ENCODE data around the gene ADCY10. TPM values are rescaled to one million over a fixed set of nuclear protein-coding genes. Genes with fewer than 3 reads are reported as not detected.

The ADCY10 gene
- total and polyA plus RNA-seq, 2 of the 4 experiments (the other 2 are of a cell fraction), result under 0.01 to 0.03 TPM

GRCh38 chr1:167765496-167765895, 148.4 kb downstream of the ADCY10 start:
- Histone ChIP-seq H3K56ac (ENCODE audit: extremely low read depth, insufficient read depth, low read length) (no peak overlapping the region), H2BK15ac (ENCODE audit: low read depth, low read length) (no peak overlapping the region), H2BK5ac (ENCODE audit: low read depth, low read length, poor library complexity, severe bottlenecking) (no peak overlapping the region), H3K79me1 (ENCODE audit: low read depth in 1 of 2, low read length in 2 of 2) (peaks cover 43 to 82% of the 10 kb centered on the region in 2 experiments), H4K91ac (ENCODE audit: insufficient read depth, low read depth, low read length) (no peak overlapping the region), H2BK120ac (ENCODE audit: low read depth, low read length) (no peak overlapping the region), H3K9me1 (ENCODE audit: insufficient read depth, low read length) (peaks cover 11% of the 10 kb centered on the region), H2AFZ (replicated peaks; ENCODE audit: low read length, poor library complexity) (no peak overlapping the region), H4K20me1 (ENCODE audit: insufficient read depth, low read length) (peaks cover 63% of the 10 kb centered on the region), H3K27ac (ENCODE audit: insufficient read depth, low read length) (no peak overlapping the region), H3K4me1 (ENCODE audit: control insufficient read depth, insufficient read depth, low read length) (peaks cover 7% of the 10 kb centered on the region), H3K36me3 (ENCODE audit: control insufficient read depth, insufficient read depth, low read length) (peaks cover 20% of the 10 kb centered on the region), H2BK20ac (ENCODE audit: low read depth, low read length) (no peak overlapping the region), H3K9ac (ENCODE audit: low read depth, low read length) (no peak overlapping the region), H3K4ac (ENCODE audit: low read depth, low read length) (no peak overlapping the region), H4K8ac (ENCODE audit: low read depth in 2 of 2, low read length in 2 of 2) (no peak overlapping the region), H3K9me3 (ENCODE audit: control insufficient read depth, insufficient read depth, low read length) (no peaks in the 10 kb centered on the region), H2AK9ac (replicated peaks; ENCODE audit: low read depth, low read length, poor library complexity) (no peak overlapping the region), H3K23ac (ENCODE audit: low read depth, low read length) (no peak overlapping the region), H4K5ac (ENCODE audit: low read depth, low read length) (no peak overlapping the region), H3K27me3 (ENCODE audit: control insufficient read depth, insufficient read depth, low read length) (no peaks in the 10 kb centered on the region), H3K14ac (replicated peaks; ENCODE audit: low read depth, low read length) (no peak overlapping the region), H3K4me3 (ENCODE audit: insufficient read depth, low read depth, low read length) (no peak overlapping the region), H2AK5ac (ENCODE audit: low read depth, low read length) (no peak overlapping the region), H3K4me2 (ENCODE audit: low read depth, low read length) (no peak overlapping the region), H3K18ac (ENCODE audit: low read depth, low read length) (no peak overlapping the region)
- DNase-seq, result no peak
- WGBS, 2 experiments (ENCODE audit: extremely low coverage in 2 of 2, insufficient read length in 1 of 2), result no CpG with 5 or more reads among the region's 6 CpGs
- in situ Hi-C loops (cut with MboI; ENCODE audit: low sequenced_read_pairs), result no loop called here
- CTCF ChIA-PET, result no interaction called here
- TF ChIP-seq MAZ (IDR thresholded peaks at IDR 0.05; ENCODE audit: borderline replicate concordance, low read depth, low read length) (no peak), RAD21 (IDR thresholded peaks at IDR 0.05; ENCODE audit: low read length) (no peak), CEBPB (IDR thresholded peaks at IDR 0.05; ENCODE audit: low read depth, low read length) (no peak)
- BruUV-seq (replicated peaks), result no TSS peak
- dilution Hi-C loops (cut with HindIII; ENCODE audit: low sequenced_read_pairs, unreplicated experiment), result no loop called here
- no peak for ATAC-seq (ENCODE audit: low read depth)
- POLR2A ChIA-PET (ENCODE audit: unreplicated experiment), result no interaction called here
- intact Hi-C loops (cut with micrococcal nuclease), result no loop called here

Data from IMR-90 (cell line).